VCaP (cell line): ENCODE results near the gene DRG2.

Source experiments
- H3K27ac ChIP-seq: fragments of 450-650 bp; 2 replicates; pipeline ENCODE4 v1.5.1; 2017
- CTCF ChIP-seq: fragments of 450-650 bp; conservative IDR thresholded peaks from 2 replicates; pipeline ENCODE4 v1.5.1; 2017; ENCODE audit warnings: mild to moderate bottlenecking, moderate library complexity

Gene DRG2

GRCh38 chr17:18100616-18101015, 12.9 kb downstream of the DRG2 start:
- H3K27ac ChIP-seq, result no peak overlapping the region
- TF ChIP-seq CTCF, result no peak

- no peak overlapping the region for H3K27ac ChIP-seq
- TF ChIP-seq CTCF, result no peak
These were observed 14.1 kb downstream of the DRG2 start for GRCh38 chr17:18101828-18102227.

- H3K27ac ChIP-seq, result no peak overlapping the region
- TF ChIP-seq CTCF, result no peak
These were observed 14.9 kb downstream of the DRG2 start for GRCh38 chr17:18102640-18103039.

- H3K27ac ChIP-seq, result no peak overlapping the region
- TF ChIP-seq CTCF, result no peak
These were observed 17.3 kb downstream of the DRG2 start for GRCh38 chr17:18105027-18105426.

- TF ChIP-seq CTCF, result no peak
- H3K27ac ChIP-seq, result no peak overlapping the region
These were observed 17.8 kb downstream of the DRG2 start for GRCh38 chr17:18105595-18105994.

- no peak for TF ChIP-seq CTCF
These were observed 18.5 kb downstream of the DRG2 start for GRCh38 chr17:18106211-18106610.

GRCh38 chr17:18107061-18107790, 19.5 kb downstream of the DRG2 start:
- TF ChIP-seq CTCF, result no peak
- no peak overlapping the region for H3K27ac ChIP-seq

More at GRCh38 chr17:18106211-18106610, 18.5 kb downstream of the DRG2 start:
- H3K27ac ChIP-seq, result no peak overlapping the region
